Measurements from ENCODE around the gene DCTPP1. TPM values are rescaled to one million over a fixed set of nuclear protein-coding genes. Genes with fewer than 3 reads are reported as not detected.

The DCTPP1 gene
- total RNA-seq, 2 donors from 2014 or later = 31.6 to 37.6 TPM

- Histone ChIP-seq H3K36me3 (no peaks in the 10 kb centered on the region), H3K4me3 (no peak overlapping the region), H3K4me1 (replicated peaks) (no peaks in the 10 kb centered on the region), H3K9me3 (no peaks in the 10 kb centered on the region), H3K27ac (no peak overlapping the region), H3K27me3 (replicated peaks; ENCODE audit: insufficient read depth) (peaks cover 5% of the 10 kb centered on the region)
- TF ChIP-seq POLR2AphosphoS5 (IDR thresholded peaks at IDR 0.05) = no peak
- TF ChIP-seq CTCF (IDR thresholded peaks at IDR 0.05) = no peak
- TF ChIP-seq POLR2A (IDR thresholded peaks at IDR 0.05) = no peak
- 41% methylated on average over 10 of the region's 35 CpGs for WGBS
- intact Hi-C loops (cut with DNase I) = no loop called here
- no peak for DNase-seq (ENCODE audit: low spot score)
Observed at GRCh38 chr16:30474074-30474452, 44.2 kb upstream of the DCTPP1 start.

- intact Hi-C loops (cut with DNase I) = no loop called here
- WGBS = 65% methylated on average over 19 of the region's 19 CpGs
- H3K27ac ChIP-seq = no peak overlapping the region
Observed at GRCh38 chr16:30473231-30474073, 43.6 kb upstream of the DCTPP1 start.

GRCh38 chr16:30472328-30472942 lies 42.6 kb upstream of the DCTPP1 start, which contains the start of gene ITGAL:
Gene ITGAL (plus strand): TSS chr16:30472742. CDS start chr16:30472838, 96 bp downstream.
- H3K27ac ChIP-seq = no peak within 1 kb of the TSS
- H3K9me3 ChIP-seq = no peaks in the 10 kb centered on the region
- DNase-seq (ENCODE audit: low spot score) = no peak
- 76% methylated on average over 8 of the region's 8 CpGs for WGBS
- intact Hi-C loops (cut with DNase I) = no loop called here
- H3K4me3 ChIP-seq = no peak within 1 kb of the TSS
- no peaks in the 10 kb centered on the region for H3K4me1 ChIP-seq (replicated peaks)
- no peaks in the 10 kb centered on the region for H3K36me3 ChIP-seq
- TF ChIP-seq CTCF (IDR thresholded peaks at IDR 0.05) (no peak), POLR2A (IDR thresholded peaks at IDR 0.05) (no peak), POLR2AphosphoS5 (IDR thresholded peaks at IDR 0.05) (no peak)
- H3K27me3 ChIP-seq (replicated peaks; ENCODE audit: insufficient read depth) = peaks cover 5% of the 10 kb centered on the region

More at GRCh38 chr16:30473231-30474073, 43.6 kb upstream of the DCTPP1 start:
- DNase-seq (ENCODE audit: low spot score) = no peak
- H3K36me3 ChIP-seq = no peaks in the 10 kb centered on the region
- H3K27me3 ChIP-seq (replicated peaks; ENCODE audit: insufficient read depth) = peaks cover 5% of the 10 kb centered on the region
- TF ChIP-seq POLR2AphosphoS5 (IDR thresholded peaks at IDR 0.05) (no peak), POLR2A (IDR thresholded peaks at IDR 0.05) (no peak), CTCF (IDR thresholded peaks at IDR 0.05) (no peak)
- H3K9me3 ChIP-seq = no peaks in the 10 kb centered on the region
- no peaks in the 10 kb centered on the region for H3K4me1 ChIP-seq (replicated peaks)
- H3K4me3 ChIP-seq = no peak overlapping the region

- TF ChIP-seq CTCF (IDR thresholded peaks at IDR 0.05) = no peak
- no peak for TF ChIP-seq POLR2A (IDR thresholded peaks at IDR 0.05)
- no peak for TF ChIP-seq POLR2AphosphoS5 (IDR thresholded peaks at IDR 0.05)
- intact Hi-C loops (cut with DNase I) = no loop called here
- H3K9me3 ChIP-seq = no peaks in the 10 kb centered on the region
- no peak overlapping the region for H3K27ac ChIP-seq
- DNase-seq (ENCODE audit: low spot score) = no peak
- no peak overlapping the region for H3K4me3 ChIP-seq
- whole genome bisulfite sequencing = 84% methylated on average over 8 of the region's 8 CpGs
- no peaks in the 10 kb centered on the region for H3K4me1 ChIP-seq (replicated peaks)
- H3K36me3 ChIP-seq = no peaks in the 10 kb centered on the region
- peaks cover 5% of the 10 kb centered on the region for H3K27me3 ChIP-seq (replicated peaks; ENCODE audit: insufficient read depth)
Observed at GRCh38 chr16:30470632-30470995, 40.8 kb upstream of the DCTPP1 start.
